Upper lobe of left lung (tissue), 6 donors: ENCODE measurements around the gene MAP3K6. TPM values are rescaled to one million over a fixed set of nuclear protein-coding genes. Genes with fewer than 3 reads are reported as not detected.
A peak's percentile ranks its signal among the peaks of the same experiment; 100 is the strongest.
"Not testable (repeated sequence)": the region's sequence is repeated elsewhere in the genome, so short reads cannot be mapped to it uniquely, and the experiment has no call there.

ENCODE experiments used
- ATAC-seq, 2 donors: fragments of 200-7000 bp; cut with Tn5 transposase; one replicate each; pipeline ENCODE4 v1.9.1; 2022; ENCODE audit warnings: mild to moderate bottlenecking in 2 of 2, moderate library complexity in 2 of 2; ENCODE audit not compliant: low FRiP score in 2 of 2
- DNase-seq, 2 donors: peaks; one replicate each; pipeline ENCODE4 v3.0.0-alpha.2; 2019 to 2020
- H3K27ac ChIP-seq, 4 donors: fragments of 200-600 bp; sonication (generic); one replicate each; pipeline ENCODE4 v1.5.1; 2016 to 2019
- H3K27me3 ChIP-seq, 4 donors: fragments of 200-600 bp; sonication (generic); one replicate each; pipeline ENCODE4 v1.5.1; 2017 to 2019
- H3K36me3 ChIP-seq, 4 donors: fragments of 200-600 bp; sonication (generic); one replicate each; pipeline ENCODE4 v1.5.1; 2016 to 2019
- H3K4me1 ChIP-seq, 4 donors: fragments of 200-600 bp; sonication (generic); one replicate each; pipeline ENCODE4 v1.5.1; 2018 to 2019
- H3K4me3 ChIP-seq, 4 donors: fragments of 200-600 bp; sonication (generic); one replicate each; pipeline ENCODE4 v1.5.1; 2017 to 2019; ENCODE audit warnings: mild to moderate bottlenecking in 2 of 4, moderate library complexity in 1 of 4
- H3K9me3 ChIP-seq, 4 donors: fragments of 200-600 bp; sonication (generic); one replicate each; pipeline ENCODE4 v1.5.1; 2018 to 2019
- EP300 ChIP-seq, 4 donors: sonication (generic); formaldehyde crosslinking; IDR thresholded peaks; one replicate each; pipeline ENCODE4 v1.5.1; 2017; ENCODE audit warnings: antibody characterized with exemption in 4 of 4, control low read depth in 2 of 4
- POLR2A ChIP-seq, 4 donors: fragments of 450-650 bp; IDR thresholded peaks; one replicate each; pipeline ENCODE4 v1.5.1; 2016 to 2017; ENCODE audit warnings: antibody characterized with exemption in 4 of 4, mild to moderate bottlenecking in 2 of 4
- POLR2AphosphoS5 ChIP-seq, 2 donors: sonication (generic); formaldehyde crosslinking; IDR thresholded peaks; one replicate each; pipeline ENCODE4 v1.5.1; 2017; ENCODE audit warnings: antibody characterized with exemption in 2 of 2
- WGBS, 2 donors: methylation state at CpG; one replicate each; pipeline ENCODE4 v1.1.5; 2017 to 2018; 5-methylcytosine and 5-hydroxymethylcytosine counted together
- total RNA-seq, 6 donors: library from RNA; depleted of rRNA in 4 of 6; stranded (reverse); fragments of >200 nt in 4 of 6; gene quantifications; one replicate each; pipeline versions ENCODE4 v1.1.0 to v1.2.1, GENCODE V29; 2016 to 2021
- TF ChIP-seq, protein P1 (sequence below), 6 experiments: fragments of 450-650 bp in 4 of 6; fragments of 200-600 bp in 2 of 6; sonication (generic) in 2 of 6; IDR thresholded peaks; one replicate each; pipeline ENCODE4 v1.5.1; 2016 to 2019; ENCODE audit warnings: antibody characterized with exemption in 6 of 6
- donor health status: DM: no; HTN: no; CAD: no; lungs with moderate emphysema.
- donor health status: DM: no; HTN: yes; CAD: no; lungs with severe emphysema.

The MAP3K6 gene
- total RNA-seq, 6 donors from 2014 or later: 36.6 to 302 (median 118) TPM

- Histone ChIP-seq H3K27me3 (no peaks in the 10 kb centered on the region), H3K4me3 (no peak overlapping the region), H3K4me1 (peaks cover 14 to 24% (median 21%) of the 10 kb centered on the region in 4 donors), H3K27ac (no peak overlapping the region), H3K9me3 (no peaks in the 10 kb centered on the region), H3K36me3 (peaks cover 52 to 88% (median 80%) of the 10 kb centered on the region in 4 donors)
- TF ChIP-seq EP300 (IDR thresholded peaks at IDR 0.05): no peak
- TF ChIP-seq POLR2AphosphoS5 (IDR thresholded peaks at IDR 0.05): no peak
- TF ChIP-seq, protein P1, sequence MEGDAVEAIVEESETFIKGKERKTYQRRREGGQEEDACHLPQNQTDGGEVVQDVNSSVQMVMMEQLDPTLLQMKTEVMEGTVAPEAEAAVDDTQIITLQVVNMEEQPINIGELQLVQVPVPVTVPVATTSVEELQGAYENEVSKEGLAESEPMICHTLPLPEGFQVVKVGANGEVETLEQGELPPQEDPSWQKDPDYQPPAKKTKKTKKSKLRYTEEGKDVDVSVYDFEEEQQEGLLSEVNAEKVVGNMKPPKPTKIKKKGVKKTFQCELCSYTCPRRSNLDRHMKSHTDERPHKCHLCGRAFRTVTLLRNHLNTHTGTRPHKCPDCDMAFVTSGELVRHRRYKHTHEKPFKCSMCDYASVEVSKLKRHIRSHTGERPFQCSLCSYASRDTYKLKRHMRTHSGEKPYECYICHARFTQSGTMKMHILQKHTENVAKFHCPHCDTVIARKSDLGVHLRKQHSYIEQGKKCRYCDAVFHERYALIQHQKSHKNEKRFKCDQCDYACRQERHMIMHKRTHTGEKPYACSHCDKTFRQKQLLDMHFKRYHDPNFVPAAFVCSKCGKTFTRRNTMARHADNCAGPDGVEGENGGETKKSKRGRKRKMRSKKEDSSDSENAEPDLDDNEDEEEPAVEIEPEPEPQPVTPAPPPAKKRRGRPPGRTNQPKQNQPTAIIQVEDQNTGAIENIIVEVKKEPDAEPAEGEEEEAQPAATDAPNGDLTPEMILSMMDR (IDR thresholded peaks at IDR 0.05): no peak
- TF ChIP-seq POLR2A (IDR thresholded peaks at IDR 0.05): no peak
- DNase-seq (no peak), ATAC-seq (no peak)
- 89 to 93% methylated on average over 11 of the region's 11 CpGs for WGBS, 2 donors
Measured at GRCh38 chr1:27409669-27410068, 42.9 kb upstream of the MAP3K6 start.

- H3K4me1 ChIP-seq: peaks cover 24 to 35% (median 30%) of the 10 kb centered on the region in 4 donors
- H3K27ac ChIP-seq: no peak overlapping the region
- H3K9me3 ChIP-seq: no peaks in the 10 kb centered on the region
- no peak for DNase-seq
- H3K27me3 ChIP-seq: no peaks in the 10 kb centered on the region
- peaks cover 46 to 79% (median 65%) of the 10 kb centered on the region in 4 donors for H3K36me3 ChIP-seq
- no peak for ATAC-seq
- no peak for TF ChIP-seq EP300 (IDR thresholded peaks at IDR 0.05)
- H3K4me3 ChIP-seq: no peak overlapping the region
- 91 to 92% methylated on average over 9 of the region's 9 CpGs for WGBS, 2 donors
Measured at GRCh38 chr1:27408151-27408550, 41.4 kb upstream of the MAP3K6 start.

- H3K4me3 ChIP-seq, ATAC-seq, DNase-seq, H3K9me3 ChIP-seq, H3K27me3 ChIP-seq: not testable (repeated sequence)
- WGBS, 2 donors: 72 to 82% methylated on average over 2 of the region's 2 CpGs
- Histone ChIP-seq H3K36me3 (peaks cover 34 to 65% (median 52%) of the 10 kb centered on the region in 4 donors), H3K27ac (peak overlapping the region; percentile 43 to 73 (median 49)), H3K4me1 (peaks cover 32 to 48% (median 42%) of the 10 kb centered on the region in 4 donors)
Measured at GRCh38 chr1:27406791-27407190, 40.0 kb upstream of the MAP3K6 start.

DNA sequence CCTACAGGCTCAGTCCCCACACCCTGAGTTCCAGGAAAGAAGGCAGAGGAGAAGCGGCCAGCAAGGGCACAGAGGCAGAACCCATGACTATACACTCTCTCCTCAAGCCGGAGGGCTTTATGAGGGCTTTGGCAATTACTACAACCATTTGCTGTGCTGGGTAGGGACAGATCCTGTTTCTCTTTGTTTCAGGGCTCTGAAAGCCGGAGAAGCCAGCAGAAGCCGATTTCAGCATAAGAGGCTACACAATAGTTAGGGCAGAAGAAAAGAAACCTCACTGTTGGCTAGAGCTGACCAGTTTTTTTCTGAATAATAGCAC, 39.6 kb upstream of the MAP3K6 start:
- DNase-seq: no peak
- H3K27ac ChIP-seq: peak overlapping the region; percentile 43 to 73 (median 49)

GRCh38 chr1:27405598-27406361, 39.0 kb upstream of the MAP3K6 start:
- H3K4me3 ChIP-seq, H3K27me3 ChIP-seq, H3K9me3 ChIP-seq, DNase-seq, ATAC-seq: not testable (repeated sequence)
- WGBS, 2 donors: 76 to 80% methylated on average over 1 to 12 of the region's 18 CpGs
- Histone ChIP-seq H3K36me3 (peaks cover 25 to 55% (median 42%) of the 10 kb centered on the region in 4 donors), H3K4me1 (peaks cover 38 to 58% (median 46%) of the 10 kb centered on the region in 4 donors), H3K27ac (peak overlapping the region; percentile 43 to 77 (median 60))

More for the DNA sequence above, 39.6 kb upstream of the MAP3K6 start:
- no peaks in the 10 kb centered on the region for H3K9me3 ChIP-seq
- ATAC-seq: no peak
- H3K4me3 ChIP-seq: no peak overlapping the region
- peaks cover 31 to 61% (median 47%) of the 10 kb centered on the region in 4 donors for H3K36me3 ChIP-seq
- WGBS, 2 donors: 73 to 82% methylated on average over 4 of the region's 4 CpGs
- TF ChIP-seq, protein P1 (IDR thresholded peaks at IDR 0.05): no peak
- TF ChIP-seq POLR2A (IDR thresholded peaks at IDR 0.05): no peak
- no peak for TF ChIP-seq POLR2AphosphoS5 (IDR thresholded peaks at IDR 0.05)
- no peak for TF ChIP-seq EP300 (IDR thresholded peaks at IDR 0.05)
- no peaks in the 10 kb centered on the region for H3K27me3 ChIP-seq
- peaks cover 37 to 53% (median 45%) of the 10 kb centered on the region in 4 donors for H3K4me1 ChIP-seq

DNA sequence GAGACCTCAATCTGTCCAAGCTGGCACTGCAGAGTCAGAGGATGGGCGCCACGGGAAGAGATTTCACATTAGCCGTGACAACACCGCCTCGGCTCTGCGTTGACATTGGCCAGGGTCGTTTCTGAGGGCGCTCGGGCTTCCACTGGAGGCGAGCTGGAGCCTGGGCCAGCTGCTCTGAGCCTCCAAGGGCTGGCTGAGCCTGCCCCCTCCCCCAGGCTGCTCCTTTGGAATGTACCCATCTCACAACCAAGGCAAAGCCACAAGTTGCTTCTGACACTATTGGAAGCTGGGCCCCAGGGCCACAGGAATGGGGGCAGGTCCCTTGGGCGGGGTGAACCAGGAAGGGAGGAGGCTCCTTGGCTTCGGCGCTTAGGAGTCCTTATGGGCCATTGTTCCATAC, 38.3 kb upstream of the MAP3K6 start:
- H3K27ac ChIP-seq: peak overlapping the region; percentile 46 to 82 (median 72)
- no peak for ATAC-seq

More for the DNA sequence above, 38.3 kb upstream of the MAP3K6 start:
- TF ChIP-seq EP300 (IDR thresholded peaks at IDR 0.05) (no peak), POLR2A (IDR thresholded peaks at IDR 0.05) (no peak), POLR2AphosphoS5 (IDR thresholded peaks at IDR 0.05) (no peak)
- TF ChIP-seq, protein P1 (IDR thresholded peaks at IDR 0.05): no peak
- DNase-seq: no peak
- H3K27me3 ChIP-seq: no peaks in the 10 kb centered on the region
- H3K36me3 ChIP-seq: peaks cover 20 to 48% (median 34%) of the 10 kb centered on the region in 4 donors
- 54 to 59% methylated on average over 6 to 13 of the region's 13 CpGs for WGBS, 2 donors
- H3K4me3 ChIP-seq: no peak overlapping the region
- peaks cover 38 to 64% (median 46%) of the 10 kb centered on the region in 4 donors for H3K4me1 ChIP-seq
- no peaks in the 10 kb centered on the region for H3K9me3 ChIP-seq
